H1 (cell line): Measurements from ENCODE around the gene ITPR3. TPM values are rescaled to one million over a fixed set of nuclear protein-coding genes. Genes with fewer than 3 reads are reported as not detected.

Experiments used
- CTCF ChIA-PET: fragments of 300-600 bp; sonication (Branson Sonifier 250); formaldehyde crosslinking; loops from one replicate; lab custom pipeline; 2021; ENCODE audit not compliant: partially characterized antibody; lab: Charles Lee
- POLR2A ChIA-PET: fragments of 300-600 bp; sonication (Branson Sonifier 250); formaldehyde crosslinking; loops from one replicate; lab custom pipeline; 2021; ENCODE audit warnings: inconsistent platforms; ENCODE audit not compliant: partially characterized antibody; lab: Charles Lee
- DNase-seq, 2 experiments: peaks; one replicate each; pipeline versions ENCODE4 v3.0.0 to v3.0.0-alpha.2; 2010 to 2022; ENCODE audit warnings: low spot score in 2 of 2, low read depth in 1 of 2, mixed read lengths in 1 of 2
- FAIRE-seq: peaks from 2 replicates; lab custom pipeline; 2011; peaks lifted over from hg19 to GRCh38; lab: Jason Lieb, UNC
- H2AFZ ChIP-seq: 2 replicates; pipeline ENCODE4 v1.8.1; 2012; ENCODE audit warnings: low read length, inconsistent platforms
- H2AK5ac ChIP-seq: 2 replicates; pipeline ENCODE4 v1.6.1; 2013; ENCODE audit warnings: low read depth, low read length
- H2BK120ac ChIP-seq: replicated peaks from 2 replicates; pipeline ENCODE3; 2013; ENCODE audit warnings: low read depth, low read length, inconsistent platforms
- H2BK12ac ChIP-seq: 2 replicates; pipeline ENCODE4 v1.6.1; 2013; ENCODE audit warnings: low read depth, low read length
- H2BK15ac ChIP-seq: 2 replicates; pipeline ENCODE4 v1.6.1; 2013; ENCODE audit warnings: low read length
- H2BK20ac ChIP-seq: 2 replicates; pipeline ENCODE4 v1.6.1; 2013; ENCODE audit warnings: low read length
- H2BK5ac ChIP-seq: 2 replicates; pipeline ENCODE4 v1.6.1; 2013; ENCODE audit warnings: low read depth, low read length
- H3K14ac ChIP-seq: 2 replicates; pipeline ENCODE4 v1.6.1; 2013; ENCODE audit warnings: inconsistent platforms; ENCODE audit not compliant: insufficient read length
- H3K18ac ChIP-seq: 2 replicates; pipeline ENCODE4 v1.6.1; 2013; ENCODE audit warnings: low read length; ENCODE audit errors: extremely low read depth
- H3K23ac ChIP-seq: 2 replicates; pipeline ENCODE4 v1.6.1; 2013; ENCODE audit warnings: inconsistent platforms; ENCODE audit not compliant: insufficient read length
- H3K23me2 ChIP-seq: 2 replicates; pipeline ENCODE4 v1.6.1; 2013; ENCODE audit warnings: low read depth, low read length
- H3K27ac ChIP-seq: 2 replicates; pipeline ENCODE4 v1.6.1; 2011; ENCODE audit warnings: low read depth, low read length, inconsistent platforms
- H3K27me3 ChIP-seq, 4 experiments: replicated peaks in 1 of 4; 1 replicate in 1 of 4; 2 replicates in 3 of 4; pipeline versions ENCODE4 v1.6.1 to v1.8.1; 2011 to 2013; ENCODE audit warnings: low read length in 3 of 4, mild to moderate bottlenecking in 3 of 4, inconsistent platforms in 2 of 4, mixed read lengths in 2 of 4, moderate library complexity in 1 of 4; ENCODE audit not compliant: control insufficient read depth in 3 of 4, insufficient read depth in 3 of 4; ENCODE audit errors: extremely low read depth in 1 of 4
- H3K36me3 ChIP-seq, 4 experiments: 2 replicates each; pipeline versions ENCODE4 v1.6.1 to v1.8.1; 2011 to 2013; ENCODE audit warnings: mild to moderate bottlenecking in 4 of 4, low read length in 3 of 4, moderate library complexity in 2 of 4, control low read depth in 1 of 4, inconsistent platforms in 1 of 4; ENCODE audit not compliant: insufficient read depth in 4 of 4, control insufficient read depth in 2 of 4
- H3K4ac ChIP-seq: replicated peaks from 2 replicates; pipeline ENCODE3; 2013; ENCODE audit warnings: low read length, low read depth, mixed read lengths, inconsistent platforms; ENCODE audit not compliant: insufficient read length
- H3K4me1 ChIP-seq, 4 experiments: replicated peaks in 1 of 4; 1 replicate in 1 of 4; 2 replicates in 3 of 4; pipeline versions ENCODE4 v1.6.1 to v1.8.1; 2011 to 2013; ENCODE audit warnings: low read length in 3 of 4, inconsistent platforms in 2 of 4, mixed read lengths in 1 of 4; ENCODE audit not compliant: insufficient read depth in 4 of 4, control insufficient read depth in 3 of 4
- H3K4me2 ChIP-seq, 2 experiments: 2 replicates each; pipeline versions ENCODE4 v1.6.1 to v1.8.1; 2011 to 2013; ENCODE audit warnings: low read depth in 2 of 2, low read length in 2 of 2, control low read depth in 1 of 2, inconsistent platforms in 1 of 2, mild to moderate bottlenecking in 1 of 2; ENCODE audit not compliant: insufficient read depth in 1 of 2
- H3K4me3 ChIP-seq, 4 experiments: fragments of 200-600, 300-600 bp in 1 of 4; sonication (generic), shearing (Covaris generic), sonication (Bioruptor Twin) in 1 of 4; 2 replicates each; pipeline versions ENCODE4 v1.5.1 to v1.8.1; 2011 to 2016; ENCODE audit warnings: low read length in 4 of 4, low read depth in 3 of 4, control low read depth in 2 of 4, inconsistent platforms in 2 of 4, mild to moderate bottlenecking in 2 of 4, mixed read lengths in 1 of 4, moderate library complexity in 1 of 4; ENCODE audit not compliant: insufficient read depth in 2 of 4; ENCODE audit errors: extremely low read depth in 1 of 4
- H3K56ac ChIP-seq: replicated peaks from 2 replicates; pipeline ENCODE3; 2013; ENCODE audit warnings: low read depth, mild to moderate bottlenecking, mixed read lengths, low read length, inconsistent platforms; ENCODE audit not compliant: insufficient read length
- H3K79me1 ChIP-seq: 2 replicates; pipeline ENCODE4 v1.6.1; 2013; ENCODE audit warnings: low read depth, low read length, control low read depth
- H3K79me2 ChIP-seq, 2 experiments: 2 replicates each; pipeline versions ENCODE4 v1.6.1 to v1.8.1; 2012 to 2013; ENCODE audit warnings: low read length in 2 of 2, mild to moderate bottlenecking in 2 of 2, inconsistent platforms in 1 of 2; ENCODE audit not compliant: insufficient read depth in 2 of 2, control insufficient read depth in 1 of 2
- H3K9ac ChIP-seq, 4 experiments: replicated peaks in 1 of 4; 1 replicate in 1 of 4; 2 replicates in 3 of 4; pipeline versions ENCODE4 v1.6.1 to v1.8.1; 2011 to 2013; ENCODE audit warnings: low read depth in 3 of 4, low read length in 3 of 4, control low read depth in 2 of 4, mild to moderate bottlenecking in 2 of 4, moderate library complexity in 2 of 4, inconsistent platforms in 1 of 4; ENCODE audit errors: extremely low read depth in 1 of 4
- H3K9me3 ChIP-seq, 2 experiments: 2 replicates each; pipeline versions ENCODE4 v1.6.1 to v1.8.1; 2012 to 2013; ENCODE audit warnings: mild to moderate bottlenecking in 2 of 2, moderate library complexity in 2 of 2, control low read depth in 1 of 2, inconsistent platforms in 1 of 2, low read depth in 1 of 2, low read length in 1 of 2, mixed read lengths in 1 of 2; ENCODE audit not compliant: insufficient read depth in 2 of 2
- H4K20me1 ChIP-seq, 2 experiments: replicated peaks in 1 of 2; 2 replicates each; pipeline versions ENCODE3 to v1.8.1; 2011 to 2013; ENCODE audit warnings: inconsistent platforms in 2 of 2, low read length in 2 of 2, mild to moderate bottlenecking in 1 of 2; ENCODE audit not compliant: insufficient read depth in 2 of 2, control insufficient read depth in 1 of 2
- H4K5ac ChIP-seq: 2 replicates; pipeline ENCODE4 v1.6.1; 2013; ENCODE audit warnings: low read length, low read depth, mixed read lengths, inconsistent platforms; ENCODE audit not compliant: insufficient read length
- H4K8ac ChIP-seq: 2 replicates; pipeline ENCODE4 v1.8.0; 2013; ENCODE audit warnings: mild to moderate bottlenecking, moderate library complexity, low read length, inconsistent platforms; ENCODE audit not compliant: insufficient read depth; ENCODE audit errors: extremely low read depth
- H4K91ac ChIP-seq: replicated peaks from 2 replicates; pipeline ENCODE3; 2013; ENCODE audit warnings: low read length, mixed read lengths, inconsistent platforms; ENCODE audit not compliant: insufficient read length
- CBX8 ChIP-seq: fragments of 300-800, 300-1000 bp; sonication (generic); IDR thresholded peaks from 2 replicates; pipeline ENCODE4 v1.7.1; 2016; ENCODE audit warnings: low read depth, low read length, borderline replicate concordance
- CHD1 ChIP-seq: IDR thresholded peaks from 2 replicates; pipeline ENCODE4 v1.6.1; 2012; ENCODE audit warnings: low read depth, low read length, improper control_type of control experiment
- CREB1 ChIP-seq: IDR thresholded peaks from 2 replicates; pipeline ENCODE4 v1.6.1; 2012; ENCODE audit warnings: inconsistent platforms
- E2F6 ChIP-seq: IDR thresholded peaks from 2 replicates; pipeline ENCODE4 v1.6.1; 2012; ENCODE audit warnings: inconsistent platforms
- MAFK ChIP-seq: IDR thresholded peaks from 2 replicates; pipeline ENCODE4 v1.6.1; 2012; ENCODE audit warnings: low read depth, mild to moderate bottlenecking, improper control_type of control experiment, low read length
- NRF1 ChIP-seq: IDR thresholded peaks from 2 replicates; pipeline ENCODE4 v1.6.1; 2011; ENCODE audit warnings: mild to moderate bottlenecking, low read depth, low read length, improper control_type of control experiment
- PHF8 ChIP-seq: fragments of 200-600 bp; sonication (generic); conservative IDR thresholded peaks from 2 replicates; pipeline ENCODE4 v1.7.1; 2012; ENCODE audit warnings: low read depth, mild to moderate bottlenecking, inconsistent platforms, low read length, moderate library complexity
- RXRA ChIP-seq: IDR thresholded peaks from 2 replicates; pipeline ENCODE4 v1.6.1; 2011; ENCODE audit warnings: low read depth, mild to moderate bottlenecking, low read length, moderate library complexity; ENCODE audit not compliant: insufficient read depth
- SIRT6 ChIP-seq: IDR thresholded peaks from one replicate; pipeline ENCODE4 v1.7.1; 2012; ENCODE audit warnings: low read length, inconsistent platforms
- SP1 ChIP-seq: IDR thresholded peaks from 2 replicates; pipeline ENCODE4 v1.6.1; 2011; ENCODE audit warnings: low read depth, low read length
- SP2 ChIP-seq: IDR thresholded peaks from 2 replicates; pipeline ENCODE4 v1.6.1; 2012; ENCODE audit warnings: mild to moderate bottlenecking, low read length, inconsistent platforms
- TAF1 ChIP-seq: IDR thresholded peaks from 2 replicates; pipeline ENCODE4 v1.6.1; 2011; ENCODE audit warnings: mild to moderate bottlenecking, low read depth, low read length
- TAF7 ChIP-seq: optimal IDR thresholded peaks from 2 replicates; pipeline ENCODE3; 2011; ENCODE audit warnings: low read depth, mild to moderate bottlenecking, inconsistent platforms, low read length, moderate library complexity, borderline replicate concordance
- YY1 ChIP-seq: IDR thresholded peaks from 2 replicates; pipeline ENCODE4 v1.6.1; 2011; ENCODE audit warnings: low read depth, mild to moderate bottlenecking, low read length
- WGBS, 2 experiments: shearing (Covaris generic) in 1 of 2; methylation state at CpG; one replicate each; pipeline versions ENCODE4 v1.1.6 to v1.1.7; 2013 to 2015; ENCODE audit warnings: low lambda C conversion rate in 2 of 2, mixed read lengths in 2 of 2, inconsistent platforms in 1 of 2, low coverage in 1 of 2, missing lambda C conversion rate in 1 of 2; ENCODE audit not compliant: insufficient replicate concordance in 2 of 2, insufficient coverage in 1 of 2, insufficient read length in 1 of 2; ENCODE audit errors: extremely low coverage in 1 of 2, missing lambda C conversion rate in 1 of 2; 5-methylcytosine and 5-hydroxymethylcytosine counted together
- polyA plus RNA-seq, 7 experiments: library from polyadenylated mRNA; depleted of rRNA in 3 of 7; stranded (reverse) in 5 of 7; unstranded in 2 of 7; fragments of >200 nt in 5 of 7; fragments of 200-250 nt in 2 of 7; gene quantifications; 1 replicate in 5 of 7; 2 replicates in 1 of 7; 4 replicates in 1 of 7; pipeline versions ENCODE4 v1.2.1 to v1.2.3, GENCODE V29; 2011 to 2013; ENCODE audit warnings: missing spikeins in 2 of 7, mixed read lengths in 2 of 7
- total RNA-seq: library from RNA; stranded (reverse); fragmentation: NEBNext Ultra II Directional; extraction: Animal tissue kit (Norgen Biotek cat#: 25700); gene quantifications from 2 replicates; pipeline ENCODE4 v1.2.1, GENCODE V29; 2021

ITPR3 gene
- total and polyA plus RNA-seq, 2 of the 8 experiments (the other 6 are each of a cell fraction or from before 2014, with no cell fraction given): 29.1 to 45.7 TPM

- no peak for DNase-seq
- Histone ChIP-seq H3K27me3 (no peaks in the 10 kb centered on the region), H3K4me1 (no peaks in the 10 kb centered on the region), H3K56ac (no peak overlapping the region), H3K36me3 (peaks cover 7 to 33% (median 30%) of the 10 kb centered on the region in 4 experiments), H3K4me3 (no peak overlapping the region), H4K8ac (no peak overlapping the region), H3K9ac (no peak overlapping the region), H2BK20ac (no peak overlapping the region), H3K23me2 (no peaks in the 10 kb centered on the region), H3K9me3 (no peaks in the 10 kb centered on the region), H3K18ac (no peak overlapping the region), H3K27ac (no peak overlapping the region), H3K4me2 (no peak overlapping the region), H2BK12ac (no peak overlapping the region), H4K91ac (no peak overlapping the region), H2BK5ac (no peak overlapping the region), H3K23ac (no peak overlapping the region), H2AFZ (no peak overlapping the region), H3K79me2 (no peaks in the 10 kb centered on the region), H2BK120ac (no peak overlapping the region), H3K14ac (no peak overlapping the region), H4K20me1 (peaks cover 0 to 12% of the 10 kb centered on the region in 2 experiments), H2BK15ac (no peak overlapping the region), H2AK5ac (no peak overlapping the region), H3K79me1 (no peaks in the 10 kb centered on the region), H3K4ac (no peak overlapping the region), H4K5ac (no peak overlapping the region)
- 99% methylated on average over 12 of the region's 24 CpGs; no CpG with 5 or more reads in 1 of the 2 experiments for WGBS, 2 experiments
- POLR2A ChIA-PET: interaction anchor here (1.0 to 1.5 kb wide), 3 partner anchors 10 to 19 kb away, joined by 3 to 4 read pairs (median 3); no protein-coding TSS in a partner anchor
- CTCF ChIA-PET: interaction anchor here (0.7 to 1.5 kb wide), 6 partner anchors 12 to 93 kb away, joined by 3 to 7 read pairs (median 3); no protein-coding TSS in a partner anchor
- FAIRE-seq: no peak
- TF ChIP-seq PHF8 (no peak), CHD1 (no peak), RXRA (no peak), E2F6 (no peak), SIRT6 (no peak), YY1 (no peak), MAFK (no peak), TAF1 (no peak), NRF1 (no peak), SP1 (no peak), SP2 (no peak), CREB1 (no peak), TAF7 (no peak), CBX8 (no peak)
Measured at GRCh38 chr6:33678233-33678931, 57.3 kb downstream of the ITPR3 start.
